SK-N-MC (cell line): ENCODE measurements around the gene CDH4.

ENCODE experiments used
- EZH2 ChIP-seq: fragments of 200-600 bp; sonication (generic); IDR thresholded peaks from one replicate; pipeline ENCODE4 v1.6.1; 2017; ENCODE audit warnings: antibody characterized with exemption
- FOXP2 ChIP-seq: optimal IDR thresholded peaks from 2 replicates; pipeline ENCODE3; 2011; ENCODE audit warnings: mild to moderate bottlenecking, moderate library complexity; ENCODE audit not compliant: insufficient read depth; ENCODE audit errors: extremely low read length, control extremely low read depth
- POLR2AphosphoS5 ChIP-seq: IDR thresholded peaks from 2 replicates; pipeline ENCODE4 v1.6.1; 2012; ENCODE audit warnings: mild to moderate bottlenecking, low read depth, low read length, borderline replicate concordance

DNA sequence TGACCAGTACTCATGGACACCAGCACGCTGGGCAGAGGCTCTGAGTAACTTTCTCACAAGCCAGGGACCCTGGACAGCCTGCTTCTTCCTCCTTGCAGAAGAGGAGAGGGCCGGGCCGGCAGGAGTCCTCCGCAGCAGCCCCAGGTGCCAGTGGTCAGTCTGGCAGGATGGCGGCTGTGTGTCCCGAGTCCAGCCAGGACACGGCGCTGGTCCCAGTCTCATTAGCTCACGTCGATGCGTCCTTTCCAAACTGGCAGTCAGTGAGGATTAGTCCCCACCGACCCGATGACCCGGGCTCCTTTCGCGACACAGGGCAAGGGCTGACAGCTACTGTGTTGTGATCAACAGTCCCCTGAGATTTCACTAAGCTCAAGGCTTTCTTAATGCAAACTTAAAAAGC, 546.6 kb downstream of the CDH4 start:
- no peak for TF ChIP-seq EZH2
- no peak for TF ChIP-seq POLR2AphosphoS5
- TF ChIP-seq FOXP2, result no peak
